ENCODE measurements around the gene MAGEA3.
"Not testable (repeated sequence)": the region's sequence is repeated elsewhere in the genome, so short reads cannot be mapped to it uniquely, and the experiment has no call there.

MAGEA3 gene

GRCh38 chrX:152709173-152709572 lies 10.6 kb downstream of the MAGEA3 start, which contains the start of gene CSAG2:
CSAG2 (minus strand) TSS chrX:152709273; CDS start chrX:152709112, 161 bp downstream.
- not testable (repeated sequence) for H3K4me3 ChIP-seq (ENCODE audit: insufficient read depth in 1 of 2, low read depth in 1 of 2, low read length in 2 of 2); H4K8ac ChIP-seq (ENCODE audit: low read length); H2BK120ac ChIP-seq (ENCODE audit: low read depth, low read length); H2AFZ ChIP-seq (ENCODE audit: low read depth, low read length); H3K23ac ChIP-seq (ENCODE audit: low read length in 2 of 2); H3K79me1 ChIP-seq (replicated peaks; ENCODE audit: low read length, poor library complexity, severe bottlenecking); H2AK5ac ChIP-seq (ENCODE audit: low read length, severe bottlenecking); H2BK5ac ChIP-seq (ENCODE audit: low read depth, low read length, poor library complexity, severe bottlenecking); H3K18ac ChIP-seq (ENCODE audit: low read depth in 1 of 2, low read length in 2 of 2); H3K36me3 ChIP-seq (ENCODE audit: control insufficient read depth in 1 of 2, insufficient read depth in 2 of 2, low read depth in 1 of 2, low read length in 2 of 2); H3K27me3 ChIP-seq (ENCODE audit: control insufficient read depth in 1 of 2, insufficient read depth in 1 of 2, low read length in 2 of 2); DNase-seq; H3K9me3 ChIP-seq (ENCODE audit: control insufficient read depth, low read length); H2BK15ac ChIP-seq (ENCODE audit: low read depth, poor library complexity, severe bottlenecking); H3K9ac ChIP-seq (ENCODE audit: low read length); H4K91ac ChIP-seq (ENCODE audit: low read length); H3K4me1 ChIP-seq (ENCODE audit: control insufficient read depth, insufficient read depth, low read depth, low read length); H3K27ac ChIP-seq (ENCODE audit: low read length, poor library complexity, severe bottlenecking); H2BK12ac ChIP-seq (ENCODE audit: low read length in 2 of 2); H3K4me2 ChIP-seq (ENCODE audit: low read length, poor library complexity, severe bottlenecking); H3K4ac ChIP-seq (ENCODE audit: low read depth in 1 of 2, low read length in 2 of 2); H3K14ac ChIP-seq (ENCODE audit: low read length in 2 of 2)
- WGBS = no CpG with 5 or more reads among the region's 2 CpGs

- not testable (repeated sequence) for H2BK12ac ChIP-seq (ENCODE audit: low read length in 2 of 2)
- WGBS = no CpG with 5 or more reads among the region's 5 CpGs
Measured at GRCh38 chrX:152713195-152713594, 14.6 kb downstream of the MAGEA3 start.

GRCh38 chrX:152713815-152714787 lies 15.5 kb downstream of the MAGEA3 start, which contains the start of gene MAGEA2B:
MAGEA2B (plus strand) TSS chrX:152714628; CDS start chrX:152717107, 2,479 bp downstream.
- not testable (repeated sequence) for H3K4me3 ChIP-seq (ENCODE audit: insufficient read depth in 1 of 2, low read depth in 1 of 2, low read length in 2 of 2); H3K14ac ChIP-seq (ENCODE audit: low read length in 2 of 2); H3K36me3 ChIP-seq (ENCODE audit: control insufficient read depth in 1 of 2, insufficient read depth in 2 of 2, low read depth in 1 of 2, low read length in 2 of 2); H3K27ac ChIP-seq (ENCODE audit: low read length, poor library complexity, severe bottlenecking); H3K4me2 ChIP-seq (ENCODE audit: low read length, poor library complexity, severe bottlenecking); H3K9me3 ChIP-seq (ENCODE audit: control insufficient read depth, low read length); H3K4ac ChIP-seq (ENCODE audit: low read depth in 1 of 2, low read length in 2 of 2); H3K4me1 ChIP-seq (ENCODE audit: control insufficient read depth, insufficient read depth, low read depth, low read length); H2BK15ac ChIP-seq (ENCODE audit: low read depth, poor library complexity, severe bottlenecking); H2BK5ac ChIP-seq (ENCODE audit: low read depth, low read length, poor library complexity, severe bottlenecking); H3K27me3 ChIP-seq (ENCODE audit: control insufficient read depth in 1 of 2, insufficient read depth in 1 of 2, low read length in 2 of 2); H3K79me1 ChIP-seq (replicated peaks; ENCODE audit: low read length, poor library complexity, severe bottlenecking); H2AK5ac ChIP-seq (ENCODE audit: low read length, severe bottlenecking); H4K8ac ChIP-seq (ENCODE audit: low read length); H3K18ac ChIP-seq (ENCODE audit: low read depth in 1 of 2, low read length in 2 of 2); DNase-seq; H2BK12ac ChIP-seq (ENCODE audit: low read length in 2 of 2); H2AFZ ChIP-seq (ENCODE audit: low read depth, low read length); H4K91ac ChIP-seq (ENCODE audit: low read length); H2BK120ac ChIP-seq (ENCODE audit: low read depth, low read length); H3K23ac ChIP-seq (ENCODE audit: low read length in 2 of 2); H3K9ac ChIP-seq (ENCODE audit: low read length)
- no CpG with 5 or more reads among the region's 35 CpGs for WGBS

More at GRCh38 chrX:152713195-152713594, 14.6 kb downstream of the MAGEA3 start:
- H3K79me1 ChIP-seq (replicated peaks; ENCODE audit: low read length, poor library complexity, severe bottlenecking); H3K18ac ChIP-seq (ENCODE audit: low read depth in 1 of 2, low read length in 2 of 2); H3K9ac ChIP-seq (ENCODE audit: low read length); H3K23ac ChIP-seq (ENCODE audit: low read length in 2 of 2); H2BK120ac ChIP-seq (ENCODE audit: low read depth, low read length); H3K4me3 ChIP-seq (ENCODE audit: insufficient read depth in 1 of 2, low read depth in 1 of 2, low read length in 2 of 2); H3K9me3 ChIP-seq (ENCODE audit: control insufficient read depth, low read length); H3K36me3 ChIP-seq (ENCODE audit: control insufficient read depth in 1 of 2, insufficient read depth in 2 of 2, low read depth in 1 of 2, low read length in 2 of 2); H2BK15ac ChIP-seq (ENCODE audit: low read depth, poor library complexity, severe bottlenecking); H4K8ac ChIP-seq (ENCODE audit: low read length); DNase-seq; H2BK5ac ChIP-seq (ENCODE audit: low read depth, low read length, poor library complexity, severe bottlenecking); H3K4me2 ChIP-seq (ENCODE audit: low read length, poor library complexity, severe bottlenecking); H3K4ac ChIP-seq (ENCODE audit: low read depth in 1 of 2, low read length in 2 of 2); H3K4me1 ChIP-seq (ENCODE audit: control insufficient read depth, insufficient read depth, low read depth, low read length); H3K27me3 ChIP-seq (ENCODE audit: control insufficient read depth in 1 of 2, insufficient read depth in 1 of 2, low read length in 2 of 2); H2AFZ ChIP-seq (ENCODE audit: low read depth, low read length); H3K27ac ChIP-seq (ENCODE audit: low read length, poor library complexity, severe bottlenecking); H3K14ac ChIP-seq (ENCODE audit: low read length in 2 of 2); H2AK5ac ChIP-seq (ENCODE audit: low read length, severe bottlenecking); H4K91ac ChIP-seq (ENCODE audit: low read length): not testable (repeated sequence)

- Histone ChIP-seq H3K79me1 (replicated peaks; ENCODE audit: low read length, poor library complexity, severe bottlenecking) (no peaks in the 10 kb centered on the region), H3K27ac (ENCODE audit: low read length, poor library complexity, severe bottlenecking) (no peak overlapping the region), H3K36me3 (ENCODE audit: control insufficient read depth in 1 of 2, insufficient read depth in 2 of 2, low read depth in 1 of 2, low read length in 2 of 2) (no peaks in the 10 kb centered on the region), H2BK15ac (ENCODE audit: low read depth, poor library complexity, severe bottlenecking) (no peak overlapping the region), H2BK120ac (ENCODE audit: low read depth, low read length) (no peak overlapping the region), H2BK5ac (ENCODE audit: low read depth, low read length, poor library complexity, severe bottlenecking) (no peak overlapping the region), H4K8ac (ENCODE audit: low read length) (no peak overlapping the region), H3K4me2 (ENCODE audit: low read length, poor library complexity, severe bottlenecking) (no peak overlapping the region), H2AK5ac (ENCODE audit: low read length, severe bottlenecking) (no peak overlapping the region), H4K91ac (ENCODE audit: low read length) (no peak overlapping the region), H3K9ac (ENCODE audit: low read length) (no peak overlapping the region), H3K4me3 (ENCODE audit: insufficient read depth in 1 of 2, low read depth in 1 of 2, low read length in 2 of 2) (no peak overlapping the region), H2BK12ac (ENCODE audit: low read length in 2 of 2) (no peak overlapping the region), H3K4ac (ENCODE audit: low read depth in 1 of 2, low read length in 2 of 2) (no peak overlapping the region), H3K23ac (ENCODE audit: low read length in 2 of 2) (no peak overlapping the region), H3K4me1 (ENCODE audit: control insufficient read depth, insufficient read depth, low read depth, low read length) (no peaks in the 10 kb centered on the region), H2AFZ (ENCODE audit: low read depth, low read length) (no peak overlapping the region), H3K18ac (ENCODE audit: low read depth in 1 of 2, low read length in 2 of 2) (no peak overlapping the region), H3K9me3 (ENCODE audit: control insufficient read depth, low read length) (peaks cover 6% of the 10 kb centered on the region), H3K14ac (ENCODE audit: low read length in 2 of 2) (no peak overlapping the region), H3K27me3 (ENCODE audit: control insufficient read depth in 1 of 2, insufficient read depth in 1 of 2, low read length in 2 of 2) (no peaks in the 10 kb centered on the region)
- 51% methylated on average over 7 of the region's 7 CpGs for WGBS
- no peak for DNase-seq
Measured at GRCh38 chrX:152725409-152725808, 26.8 kb downstream of the MAGEA3 start.
